ENCODE measurements around the gene TMEM184A. TPM values are rescaled to one million over a fixed set of nuclear protein-coding genes. Genes with fewer than 3 reads are reported as not detected.

Gene TMEM184A
- total and polyA plus RNA-seq, 2 of the 8 experiments (the other 6 are each of a cell fraction or from before 2014, with no cell fraction given), result 1.8 to 2.1 TPM

- Histone ChIP-seq H4K8ac (ENCODE audit: extremely low read depth, insufficient read depth, low read length) (no peak overlapping the region), H4K5ac (ENCODE audit: insufficient read length, low read depth, low read length) (no peak overlapping the region), H3K14ac (ENCODE audit: insufficient read length) (no peak overlapping the region), H3K4me2 (ENCODE audit: insufficient read depth in 1 of 2, low read depth in 2 of 2, low read length in 2 of 2) (no peak overlapping the region; a peak in 1 of 4 replicates), H2AFZ (ENCODE audit: low read length) (no peak overlapping the region), H4K20me1 (replicated peaks in 1 of 2; ENCODE audit: control insufficient read depth in 1 of 2, insufficient read depth in 2 of 2, low read length in 2 of 2) (peaks cover 15 to 19% of the 10 kb centered on the region in 2 experiments), H2AK5ac (ENCODE audit: low read depth, low read length) (no peak overlapping the region), H3K4me3 (ENCODE audit: extremely low read depth in 1 of 4, insufficient read depth in 2 of 4, low read depth in 3 of 4, low read length in 4 of 4) (no peak overlapping the region), H3K9ac (replicated peaks in 1 of 4; ENCODE audit: extremely low read depth in 1 of 4, low read depth in 3 of 4, low read length in 3 of 4) (no peak overlapping the region), H2BK15ac (ENCODE audit: low read length) (no peak overlapping the region; the same call in 1 of the 2 replicates), H3K23me2 (ENCODE audit: low read depth, low read length) (peaks cover 6% of the 10 kb centered on the region; the same call in 1 of the 2 replicates), H2BK120ac (replicated peaks; ENCODE audit: low read depth, low read length) (no peak overlapping the region), H3K27ac (ENCODE audit: low read depth, low read length) (no peak overlapping the region), H3K4ac (replicated peaks; ENCODE audit: insufficient read length, low read depth, low read length) (no peak overlapping the region), H3K79me2 (ENCODE audit: control insufficient read depth in 1 of 2, insufficient read depth in 2 of 2, low read length in 2 of 2) (peaks cover 0 to 67% of the 10 kb centered on the region in 2 experiments; a peak in 3 of 4 replicates), H2BK12ac (ENCODE audit: low read depth, low read length) (0 out of 2 replicates have a peak overlapping the region, but pooled peaks have one; percentile 12), H3K79me1 (ENCODE audit: low read depth, low read length) (peaks cover 23% of the 10 kb centered on the region), H4K91ac (replicated peaks; ENCODE audit: insufficient read length, low read length) (peak overlapping the region; percentile 66), H3K18ac (ENCODE audit: extremely low read depth, low read length) (no peak overlapping the region), H3K23ac (ENCODE audit: insufficient read length) (no peak overlapping the region), H2BK5ac (ENCODE audit: low read depth, low read length) (peak overlapping the region; percentile 6; the same call in 1 of the 2 replicates), H3K36me3 (ENCODE audit: control insufficient read depth in 2 of 4, insufficient read depth in 4 of 4, low read length in 3 of 4) (no peaks in the 10 kb centered on the region), H3K27me3 (replicated peaks in 1 of 4; ENCODE audit: control insufficient read depth in 3 of 4, extremely low read depth in 1 of 4, insufficient read depth in 3 of 4, low read length in 3 of 4) (no peaks in the 10 kb centered on the region; a peak in 2 of 7 replicates), H3K4me1 (replicated peaks in 1 of 4; ENCODE audit: control insufficient read depth in 3 of 4, insufficient read depth in 4 of 4, low read length in 3 of 4) (peaks cover 13 to 45% (median 32%) of the 10 kb centered on the region in 4 experiments), H3K56ac (replicated peaks; ENCODE audit: insufficient read length, low read depth, low read length) (no peak overlapping the region), H2BK20ac (ENCODE audit: low read length) (no peak overlapping the region), H3K9me3 (ENCODE audit: insufficient read depth in 2 of 2, low read depth in 1 of 2, low read length in 1 of 2) (no peaks in the 10 kb centered on the region)
- DNase-seq (ENCODE audit: low read depth in 1 of 2, low spot score in 2 of 2) (no peak), FAIRE-seq (no peak)
- 77% methylated on average over 9 of the region's 9 CpGs; no CpG with 5 or more reads in 1 of the 2 experiments for WGBS, 2 experiments (ENCODE audit: extremely low coverage in 1 of 2, insufficient coverage in 1 of 2, insufficient read length in 1 of 2, insufficient replicate concordance in 2 of 2, low coverage in 1 of 2, low lambda C conversion rate in 2 of 2, missing lambda C conversion rate in 1 of 2)
- ChIA-PET CTCF (ENCODE audit: partially characterized antibody) (interaction anchor here (0.6 to 2.2 kb wide), 5 partner anchors 23 to 157 kb away, joined by 3 to 8 read pairs (median 5); partner anchors contain the start of genes INTS1 and TMEM184A), POLR2A (ENCODE audit: partially characterized antibody) (interaction anchor here (0.6 to 4.9 kb wide), 4 partner anchors 9 to 35 kb away, joined by 3 to 26 read pairs (median 4); no protein-coding TSS in a partner anchor)
- no peak for TF ChIP-seq CHD1 (IDR thresholded peaks at IDR 0.05; ENCODE audit: low read depth, low read length)
- no peak for TF ChIP-seq USF2 (IDR thresholded peaks at IDR 0.05; ENCODE audit: low read length)
- no peak for TF ChIP-seq POLR2A (IDR thresholded peaks at IDR 0.05; ENCODE audit: control extremely low read depth in 1 of 2, low read depth in 2 of 2, low read length in 2 of 2)
- TF ChIP-seq CBX5 (IDR thresholded peaks at IDR 0.05; ENCODE audit: low read depth, low read length), result no peak
- no peak for TF ChIP-seq GABPA (IDR thresholded peaks at IDR 0.05; ENCODE audit: borderline replicate concordance, insufficient read depth, low read length)
- TF ChIP-seq BACH1 (IDR thresholded peaks at IDR 0.05; ENCODE audit: low read length), result no peak
- TF ChIP-seq YY1 (IDR thresholded peaks at IDR 0.05; ENCODE audit: low read depth, low read length), result no peak
- no peak for TF ChIP-seq CHD2 (IDR thresholded peaks at IDR 0.05; ENCODE audit: low read length)
- no peak for TF ChIP-seq RFX5 (IDR thresholded peaks at IDR 0.05; ENCODE audit: borderline replicate concordance, low read depth, low read length)
- TF ChIP-seq RBBP5 (IDR thresholded peaks at IDR 0.05; ENCODE audit: borderline replicate concordance, low read depth, low read length), result no peak
- TF ChIP-seq RNF2 (IDR thresholded peaks at IDR 0.05; ENCODE audit: borderline replicate concordance, low read depth, low read length, missing control alignments, poor library complexity, severe bottlenecking), result no peak
Observed at GRCh38 chr7:1533255-1533546, 22.8 kb downstream of the TMEM184A start.
